Liver (tissue), 9 donors: ENCODE measurements around the gene WDR75. TPM values are rescaled to one million over a fixed set of nuclear protein-coding genes. Genes with fewer than 3 reads are reported as not detected.

Experiments
- DNase-seq: peaks from one replicate; pipeline ENCODE4 v3.0.0-alpha.2; 2017; ENCODE audit warnings: low spot score
- H3K27ac ChIP-seq, 2 donors: one replicate each; pipeline ENCODE4 v1.7.0; 2013; ENCODE audit warnings: inconsistent platforms in 2 of 2, low read length in 2 of 2, control low read depth in 1 of 2, low read depth in 1 of 2, mild to moderate bottlenecking in 1 of 2
- H3K27me3 ChIP-seq, 4 donors: one replicate each; pipeline versions ENCODE4 v1.6.1 to v1.7.0; 2013; ENCODE audit warnings: low read length in 3 of 4, inconsistent platforms in 1 of 4, mild to moderate bottlenecking in 1 of 4, moderate library complexity in 1 of 4; ENCODE audit not compliant: control insufficient read depth in 4 of 4, insufficient read depth in 4 of 4
- H3K36me3 ChIP-seq, 4 donors: one replicate each; pipeline versions ENCODE4 v1.6.1 to v1.7.0; 2013; ENCODE audit warnings: low read length in 3 of 4, mild to moderate bottlenecking in 3 of 4, low read depth in 1 of 4, moderate library complexity in 1 of 4; ENCODE audit not compliant: control insufficient read depth in 4 of 4, insufficient read depth in 3 of 4
- H3K4me1 ChIP-seq, 4 donors: one replicate each; pipeline versions ENCODE4 v1.6.1 to v1.7.0; 2013; ENCODE audit warnings: low read length in 3 of 4, mild to moderate bottlenecking in 3 of 4, moderate library complexity in 1 of 4; ENCODE audit not compliant: control insufficient read depth in 4 of 4, insufficient read depth in 4 of 4
- H3K4me3 ChIP-seq, 3 donors: one replicate each; pipeline versions ENCODE4 v1.6.1 to v1.7.0; 2013; ENCODE audit warnings: low read length in 3 of 3, control low read depth in 1 of 3, low read depth in 1 of 3, mild to moderate bottlenecking in 1 of 3
- H3K9ac ChIP-seq, 2 donors: one replicate each; pipeline ENCODE4 v1.7.0; 2013; ENCODE audit warnings: low read length in 2 of 2, mild to moderate bottlenecking in 2 of 2, moderate library complexity in 2 of 2, control low read depth in 1 of 2, low read depth in 1 of 2
- H3K9me3 ChIP-seq, 4 donors: one replicate each; pipeline versions ENCODE4 v1.6.1 to v1.7.0; 2013; ENCODE audit warnings: low read length in 3 of 4; ENCODE audit not compliant: control insufficient read depth in 4 of 4
- ATF3 ChIP-seq: IDR thresholded peaks from 2 replicates; pipeline ENCODE4 v1.6.1; 2016; ENCODE audit warnings: antibody characterized with exemption
- CTCF ChIP-seq: fragments of 150-350 bp; IDR thresholded peaks from 2 replicates; pipeline ENCODE4 v1.5.1; 2017; ENCODE audit warnings: improper control_type of control experiment, low read depth, low read length; ENCODE audit not compliant: missing input control
- EGR1 ChIP-seq, 2 donors: IDR thresholded peaks; 2 replicates each; pipeline ENCODE4 v1.6.1; 2016 to 2018; ENCODE audit warnings: antibody characterized with exemption in 2 of 2, low read depth in 2 of 2
- FOXA1 ChIP-seq: IDR thresholded peaks from 2 replicates; pipeline ENCODE4 v1.6.1; 2016; ENCODE audit warnings: antibody characterized with exemption
- JUND ChIP-seq, 2 donors: IDR thresholded peaks; 2 replicates each; pipeline ENCODE4 v1.6.1; 2016; ENCODE audit warnings: antibody characterized with exemption in 2 of 2
- REST ChIP-seq: IDR thresholded peaks from 2 replicates; pipeline ENCODE4 v1.6.1; 2016; ENCODE audit warnings: antibody characterized with exemption, mild to moderate bottlenecking
- RXRA ChIP-seq, 2 donors: IDR thresholded peaks; 2 replicates each; pipeline ENCODE4 v1.6.1; 2017 to 2018; ENCODE audit warnings: antibody characterized with exemption in 2 of 2, mild to moderate bottlenecking in 1 of 2
- SP1 ChIP-seq: IDR thresholded peaks from 2 replicates; pipeline ENCODE4 v1.6.1; 2018; ENCODE audit warnings: antibody characterized with exemption, mild to moderate bottlenecking
- WGBS: extraction: QIAGEN DNeasy Blood & Tissue Kit; methylation state at CpG from one replicate; pipeline ENCODE4 v1.1.7; 2013; 5-methylcytosine and 5-hydroxymethylcytosine counted together
- polyA plus RNA-seq, 2 donors: library from polyadenylated mRNA; stranded (reverse) in 1 of 2; unstranded in 1 of 2; fragments of 200-250 nt in 1 of 2; fragments of >200 nt in 1 of 2; fragmentation: Nextera tagmentation in 1 of 2; extraction: Ambion mirVana in 1 of 2; gene quantifications; one replicate each; pipeline versions ENCODE4 v1.2.1 to v1.2.3, GENCODE V29; 2013 to 2015
- total RNA-seq, 2 donors: library from RNA; depleted of rRNA; stranded (reverse); fragments of >200 nt; gene quantifications; one replicate each; pipeline ENCODE4 v1.2.3, GENCODE V29; 2014
- TF ChIP-seq, protein P1 (sequence below): IDR thresholded peaks from 2 replicates; pipeline ENCODE4 v1.6.1; 2016; ENCODE audit warnings: antibody characterized with exemption
- donor health status: healthy.
- donor health status: healthy.
- donor health status: healthy.
- donor health status: healthy.
- donor health status: healthy.

WDR75 gene
- total and polyA plus RNA-seq, 4 donors, result 7.9 to 24.5 (median 15.1) TPM

GRCh38 chr2:189444322-189444721 is 3.0 kb downstream of the WDR75 start:
- no peak for DNase-seq
- Histone ChIP-seq H3K27ac (no peak overlapping the region), H3K36me3 (peaks cover 0 to 11% (median 10%) of the 10 kb centered on the region in 4 donors), H3K4me1 (peaks cover 6 to 23% (median 16%) of the 10 kb centered on the region in 4 donors), H3K9ac (no peak overlapping the region), H3K4me3 (no peak overlapping the region), H3K27me3 (no peaks in the 10 kb centered on the region), H3K9me3 (no peaks in the 10 kb centered on the region)
- WGBS, result 87% methylated on average over 1 of the region's 1 CpG
- TF ChIP-seq, protein P1, sequence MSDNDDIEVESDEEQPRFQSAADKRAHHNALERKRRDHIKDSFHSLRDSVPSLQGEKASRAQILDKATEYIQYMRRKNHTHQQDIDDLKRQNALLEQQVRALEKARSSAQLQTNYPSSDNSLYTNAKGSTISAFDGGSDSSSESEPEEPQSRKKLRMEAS, result no peak

- Histone ChIP-seq H3K4me3 (no peak overlapping the region), H3K27ac (no peak overlapping the region), H3K27me3 (no peaks in the 10 kb centered on the region), H3K36me3 (peaks cover 2 to 29% (median 22%) of the 10 kb centered on the region in 4 donors), H3K9me3 (no peaks in the 10 kb centered on the region), H3K4me1 (peaks cover 3 to 15% (median 10%) of the 10 kb centered on the region in 4 donors), H3K9ac (no peak overlapping the region)
- no peak for DNase-seq
- TF ChIP-seq FOXA1 (no peak), REST (no peak), JUND (IDR thresholded peaks at IDR 0.05) (no peak)
- 91% methylated on average over 2 of the region's 2 CpGs for whole genome bisulfite sequencing
Measured at GRCh38 chr2:189446780-189447179, 5.5 kb downstream of the WDR75 start.

DNA sequence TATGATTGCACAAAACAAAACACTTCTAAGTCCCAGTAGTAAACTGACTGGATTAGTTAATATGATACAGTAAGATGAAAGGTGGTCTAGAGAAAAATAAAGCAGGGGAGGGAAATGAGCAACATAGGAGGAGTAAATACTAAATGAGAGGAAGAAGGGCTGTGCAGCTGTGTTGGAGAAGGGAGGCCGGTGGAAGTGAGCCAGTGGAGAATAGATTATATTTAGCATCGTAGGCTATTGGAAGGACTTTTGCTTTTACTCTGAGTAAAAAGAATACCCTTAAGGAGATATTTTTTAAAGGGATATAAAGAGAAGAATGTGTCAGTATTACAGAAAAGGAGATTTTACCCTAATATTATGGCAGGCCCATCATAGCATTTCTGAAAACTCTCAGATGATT is 12.7 kb downstream of the WDR75 start:
- no peak overlapping the region for H3K27ac ChIP-seq
- 80% methylated on average over 2 of the region's 2 CpGs for WGBS
- DNase-seq, result no peak
- H3K36me3 ChIP-seq, result peaks cover 11 to 52% (median 49%) of the 10 kb centered on the region in 4 donors
- H3K4me1 ChIP-seq, result no peaks in the 10 kb centered on the region
- TF ChIP-seq EGR1 (IDR thresholded peaks at IDR 0.05; ENCODE audit: low read depth in 2 of 2) (no peak), SP1 (no peak), FOXA1 (no peak), RXRA (IDR thresholded peaks at IDR 0.05) (no peak), CTCF (no peak), ATF3 (no peak), REST (no peak)
- TF ChIP-seq, protein P1, result no peak
- no peaks in the 10 kb centered on the region for H3K27me3 ChIP-seq
- H3K4me3 ChIP-seq, result no peak overlapping the region
- H3K9ac ChIP-seq, result no peak overlapping the region
- H3K9me3 ChIP-seq, result no peaks in the 10 kb centered on the region
